GM19395 (cell line): Measurements from ENCODE around the gene NACC2.
A peak's percentile ranks its signal among the peaks of the same experiment; 100 is the strongest.
"Not testable (repeated sequence)": the region's sequence is repeated elsewhere in the genome, so short reads cannot be mapped to it uniquely, and the experiment has no call there.

Source experiments
- ATAC-seq: cut with Tn5 transposase; IDR thresholded peaks from one replicate; pipeline ENCODE4 v1.9.1; 2021; ENCODE audit warnings: mild to moderate bottlenecking, moderate library complexity; ENCODE audit not compliant: unreplicated experiment

Gene NACC2

GRCh38 chr9:136111910-136112309, 16.8 kb upstream of the NACC2 start:
- no peak for ATAC-seq

GRCh38 chr9:136111190-136111589, 16.1 kb upstream of the NACC2 start:
- no peak for ATAC-seq

GRCh38 chr9:136110082-136111061, 15.3 kb upstream of the NACC2 start:
- ATAC-seq, result peak; percentile 3

GRCh38 chr9:136109351-136110081, 14.4 kb upstream of the NACC2 start:
- peak; percentile 74 for ATAC-seq

- no peak for ATAC-seq
These were observed 13.7 kb upstream of the NACC2 start for GRCh38 chr9:136108648-136109266.

GRCh38 chr9:136107953-136108647, 13.0 kb upstream of the NACC2 start:
- ATAC-seq, result no peak

DNA sequence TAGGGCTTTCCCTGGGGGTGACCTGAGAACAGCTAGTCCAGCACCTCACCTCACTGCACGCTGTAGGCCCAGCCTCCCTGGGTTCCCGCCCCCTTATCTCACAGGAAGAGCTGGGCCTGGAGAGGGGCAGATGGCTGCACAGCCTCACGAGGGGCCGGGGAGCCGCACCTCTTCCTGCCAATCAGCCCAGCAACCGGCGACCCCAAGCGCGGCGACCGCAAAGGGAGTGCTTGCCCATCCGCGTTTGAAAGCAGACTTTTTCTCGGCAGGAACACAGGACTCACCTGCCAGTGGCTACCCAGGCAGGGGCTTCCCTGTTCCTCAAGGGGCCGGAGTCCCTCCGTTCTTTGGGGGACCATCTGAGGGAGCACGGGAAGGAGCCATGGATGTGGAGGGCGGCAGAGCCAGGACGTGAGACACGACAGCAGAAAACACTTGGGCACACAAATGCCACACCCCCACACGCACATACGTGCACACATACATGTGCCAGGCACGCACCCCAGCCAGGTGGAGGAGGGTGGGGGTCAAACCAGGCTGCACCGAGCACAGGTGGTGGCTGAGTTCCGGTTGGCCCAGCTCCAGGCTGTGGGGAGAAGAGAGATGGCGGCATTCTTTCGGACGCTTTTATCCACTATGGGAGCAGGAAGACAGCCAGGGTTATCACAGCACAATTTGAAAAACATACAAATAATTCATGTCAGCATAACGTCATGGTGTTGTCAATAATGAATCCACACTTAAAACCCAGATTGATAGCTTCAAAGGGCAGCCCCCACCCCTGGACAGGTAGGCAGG, 12.3 kb upstream of the NACC2 start:
- no peak for ATAC-seq

- ATAC-seq, result no peak
These were observed 10.5 kb upstream of the NACC2 start for GRCh38 chr9:136105398-136106135.

DNA sequence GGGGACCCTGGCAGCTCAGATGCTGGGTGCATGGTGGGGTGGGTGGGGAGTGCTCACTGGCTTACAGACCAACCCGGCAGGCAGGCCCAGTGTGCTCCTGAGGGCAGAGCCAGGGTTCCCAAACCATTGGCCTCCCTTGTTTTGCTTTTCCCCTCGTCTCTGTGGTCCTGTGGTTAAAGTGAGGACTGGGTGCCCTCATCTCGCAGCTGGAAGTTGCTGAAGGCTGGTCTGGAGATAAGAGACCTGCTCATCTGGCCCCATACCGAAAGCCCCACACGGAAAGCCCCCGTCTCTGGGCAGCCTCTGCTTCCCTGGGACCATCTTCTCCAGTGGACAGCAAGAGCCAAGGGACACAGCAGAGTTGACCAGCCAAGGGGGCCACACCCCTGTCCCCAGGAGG, 9.8 kb upstream of the NACC2 start:
- ATAC-seq, result no peak

- ATAC-seq, result no peak
These were observed 9.4 kb upstream of the NACC2 start for GRCh38 chr9:136104488-136104800.

GRCh38 chr9:136103651-136104487, 8.8 kb upstream of the NACC2 start:
- ATAC-seq, result no peak

- ATAC-seq, result not testable (repeated sequence)
These were observed 6.6 kb upstream of the NACC2 start for GRCh38 chr9:136101615-136102074.

DNA sequence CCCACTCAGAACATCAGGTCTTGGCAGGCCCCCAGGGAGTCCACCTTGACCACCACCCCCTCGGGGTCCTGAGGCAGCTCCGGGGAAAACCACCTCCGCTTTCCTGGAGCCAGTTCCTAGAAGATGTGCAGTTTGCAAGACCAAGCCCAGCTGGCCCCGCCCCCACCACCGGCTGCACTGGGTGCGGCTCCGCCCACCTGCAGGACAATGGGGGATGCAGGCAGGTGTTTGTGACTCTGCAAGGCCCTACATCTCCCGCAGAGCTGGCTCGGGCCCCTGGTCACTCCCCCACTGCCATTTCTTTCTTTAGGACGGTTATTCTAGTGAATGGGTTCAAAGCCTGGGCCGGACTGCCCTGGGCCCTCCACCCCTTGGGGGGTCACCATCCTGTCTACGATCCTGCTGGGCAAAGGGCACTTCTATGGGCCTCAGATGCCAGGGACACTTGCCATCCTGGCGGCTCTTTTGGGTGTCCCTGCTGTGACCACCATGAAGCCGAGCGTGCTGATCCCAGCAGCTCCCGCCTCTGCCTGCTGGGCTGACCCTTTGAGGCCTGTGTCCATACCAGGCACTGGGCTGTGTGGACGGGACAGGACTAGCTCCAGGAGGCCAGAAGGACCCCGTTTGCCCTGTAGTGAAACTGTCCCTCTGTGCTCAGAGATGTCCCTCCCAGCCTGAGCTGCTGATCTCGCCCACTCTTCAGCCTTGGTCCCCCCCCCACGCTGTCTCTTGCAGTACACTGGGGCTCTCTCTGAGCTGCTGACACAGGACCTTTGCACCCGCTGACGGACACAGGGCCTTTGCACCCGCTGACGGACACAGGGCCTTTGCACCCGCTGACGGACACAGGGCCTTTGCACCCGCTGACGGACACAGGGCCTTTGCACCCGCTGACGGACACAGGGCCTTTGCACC, 5.9 kb upstream of the NACC2 start:
- ATAC-seq, result no peak

GRCh38 chr9:136099542-136099941, 4.5 kb upstream of the NACC2 start:
- no peak for ATAC-seq

- no peak for ATAC-seq
These were observed 3.8 kb upstream of the NACC2 start for GRCh38 chr9:136098844-136099243.

DNA sequence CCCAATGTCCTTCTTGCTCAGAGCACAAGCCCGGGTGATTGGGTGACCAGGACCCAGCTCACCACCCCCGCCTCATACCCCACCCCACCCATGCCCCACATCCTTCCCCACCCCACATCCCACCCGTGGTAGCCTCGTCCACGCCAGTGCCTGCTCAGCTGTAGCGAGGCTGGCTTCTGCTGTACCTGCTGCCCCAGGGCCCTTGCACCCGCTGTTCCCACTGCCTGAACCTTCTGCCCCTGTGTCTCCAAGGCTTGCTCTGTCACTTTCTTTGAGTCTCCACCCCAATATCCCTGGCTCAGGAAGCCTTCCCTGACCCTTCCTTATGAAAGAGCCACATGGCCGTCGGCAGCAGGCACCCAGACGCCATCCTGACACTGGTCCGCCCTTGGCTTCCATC, 3.1 kb upstream of the NACC2 start:
- ATAC-seq, result no peak

- ATAC-seq, result no peak
These were observed 1.5 kb upstream of the NACC2 start for GRCh38 chr9:136096505-136097001.
